ENCODE results near the gene ELOA2. TPM values are rescaled to one million over a fixed set of nuclear protein-coding genes. Genes with fewer than 3 reads are reported as not detected.
"Not testable (repeated sequence)": the region's sequence is repeated elsewhere in the genome, so short reads cannot be mapped to it uniquely, and the experiment has no call there.

The ELOA2 gene, protein sequence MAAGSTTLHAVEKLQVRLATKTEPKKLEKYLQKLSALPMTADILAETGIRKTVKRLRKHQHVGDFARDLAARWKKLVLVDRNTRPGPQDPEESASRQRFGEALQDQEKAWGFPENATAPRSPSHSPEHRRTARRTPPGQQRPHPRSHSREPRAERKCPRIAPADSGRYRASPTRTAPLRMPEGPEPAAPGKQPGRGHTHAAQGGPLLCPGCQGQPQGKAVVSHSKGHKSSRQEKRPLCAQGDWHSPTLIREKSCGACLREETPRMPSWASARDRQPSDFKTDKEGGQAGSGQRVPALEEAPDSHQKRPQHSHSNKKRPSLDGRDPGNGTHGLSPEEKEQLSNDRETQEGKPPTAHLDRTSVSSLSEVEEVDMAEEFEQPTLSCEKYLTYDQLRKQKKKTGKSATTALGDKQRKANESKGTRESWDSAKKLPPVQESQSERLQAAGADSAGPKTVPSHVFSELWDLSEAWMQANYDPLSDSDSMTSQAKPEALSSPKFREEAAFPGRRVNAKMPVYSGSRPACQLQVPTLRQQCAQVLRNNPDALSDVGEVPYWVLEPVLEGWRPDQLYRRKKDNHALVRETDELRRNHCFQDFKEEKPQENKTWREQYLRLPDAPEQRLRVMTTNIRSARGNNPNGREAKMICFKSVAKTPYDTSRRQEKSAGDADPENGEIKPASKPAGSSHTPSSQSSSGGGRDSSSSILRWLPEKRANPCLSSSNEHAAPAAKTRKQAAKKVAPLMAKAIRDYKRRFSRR
- not detected for polyA plus RNA-seq (ENCODE audit: insufficient read length)

DNA sequence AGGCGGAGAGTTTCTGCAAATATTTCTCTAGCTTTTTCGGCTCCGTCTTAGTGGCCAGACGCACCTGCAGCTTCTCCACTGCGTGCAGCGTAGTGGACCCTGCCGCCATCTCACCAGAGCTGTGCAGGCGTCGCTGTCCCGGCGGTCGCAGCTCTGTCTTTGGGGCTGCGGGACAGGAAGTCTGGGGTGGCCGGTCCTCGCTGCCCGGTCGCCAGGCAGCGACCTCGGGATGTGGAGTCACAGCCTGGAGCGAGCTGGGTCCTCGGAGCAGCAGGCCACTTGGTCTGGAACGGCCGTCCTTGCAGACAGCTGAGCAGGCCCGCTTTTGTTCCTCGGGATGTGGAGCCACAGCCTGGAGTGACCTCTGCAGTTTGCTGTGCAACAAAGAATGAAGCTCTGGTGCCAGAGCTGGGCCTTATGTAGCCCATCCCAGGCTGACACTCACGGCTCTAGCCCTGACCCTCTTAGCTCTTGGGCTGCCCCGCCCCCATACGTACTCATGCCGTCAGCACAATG, at the start of gene ELOA2:
Gene ELOA2, minus strand, starts transcription at position 466 of the 516 bp plus-strand sequence. Its CDS starts 357 bp downstream, at position 109.
- no peak for DNase-seq (ENCODE audit: low read depth)

DNA sequence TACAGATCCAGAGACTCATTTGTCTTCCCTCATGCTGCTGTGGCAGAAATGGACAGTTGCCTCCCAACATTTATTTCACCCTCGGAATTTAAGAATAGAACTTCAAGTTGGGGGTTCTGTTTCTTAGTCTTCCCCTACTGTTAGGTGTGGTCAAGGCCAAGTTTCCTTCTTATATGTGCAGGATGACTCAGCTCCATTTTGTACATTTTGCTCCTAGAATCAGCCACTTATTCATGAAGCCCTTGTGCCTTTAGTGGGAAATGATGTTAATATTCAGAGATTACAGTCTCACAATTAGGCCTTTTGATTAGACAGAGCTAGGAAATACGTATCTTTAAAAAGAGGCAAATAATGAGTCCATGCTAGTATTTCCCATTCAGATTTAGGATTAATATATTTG, 46.2 kb upstream of the ELOA2 start:
- DNase-seq (ENCODE audit: low read depth): no peak

DNA sequence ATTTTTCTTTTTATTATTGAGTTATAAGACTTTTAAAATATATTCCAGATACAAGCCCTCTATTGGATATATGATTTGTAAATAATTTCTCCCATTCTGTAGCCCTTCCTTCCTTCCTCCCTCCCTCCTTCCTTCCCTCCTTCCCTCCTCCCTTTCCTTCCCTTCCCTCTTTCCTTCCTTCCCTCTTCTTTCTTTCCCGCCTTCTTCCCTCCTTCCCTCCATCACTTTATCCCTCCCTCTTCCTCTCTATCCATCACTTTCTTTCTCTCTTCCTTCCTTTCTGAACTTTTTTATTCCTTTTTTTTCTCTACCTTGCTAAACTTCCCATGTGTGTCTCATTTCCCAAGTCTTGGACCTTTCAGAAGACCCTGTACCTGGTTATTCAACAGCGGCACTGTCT, 45.5 kb upstream of the ELOA2 start:
- DNase-seq (ENCODE audit: low read depth): no peak

DNA sequence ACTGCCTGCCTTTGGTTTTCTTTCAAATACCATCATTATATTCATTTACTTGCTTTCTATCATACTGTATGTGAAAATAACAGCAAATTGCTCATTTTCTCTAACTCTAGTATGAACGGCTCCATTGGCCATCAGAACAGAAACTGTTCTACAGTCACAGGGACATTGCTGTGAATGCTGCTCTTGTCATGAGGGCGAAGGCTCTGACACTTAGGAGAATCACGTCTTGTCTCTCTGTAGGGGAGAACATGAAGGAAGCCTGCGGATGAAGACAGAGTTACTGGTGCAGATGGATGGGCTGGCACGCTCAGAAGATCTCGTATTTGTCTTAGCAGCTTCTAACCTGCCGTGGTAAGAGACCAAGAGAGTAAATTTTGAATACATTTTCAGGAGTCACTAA, 41.7 kb upstream of the ELOA2 start:
- DNase-seq (ENCODE audit: low read depth): no peak

DNA sequence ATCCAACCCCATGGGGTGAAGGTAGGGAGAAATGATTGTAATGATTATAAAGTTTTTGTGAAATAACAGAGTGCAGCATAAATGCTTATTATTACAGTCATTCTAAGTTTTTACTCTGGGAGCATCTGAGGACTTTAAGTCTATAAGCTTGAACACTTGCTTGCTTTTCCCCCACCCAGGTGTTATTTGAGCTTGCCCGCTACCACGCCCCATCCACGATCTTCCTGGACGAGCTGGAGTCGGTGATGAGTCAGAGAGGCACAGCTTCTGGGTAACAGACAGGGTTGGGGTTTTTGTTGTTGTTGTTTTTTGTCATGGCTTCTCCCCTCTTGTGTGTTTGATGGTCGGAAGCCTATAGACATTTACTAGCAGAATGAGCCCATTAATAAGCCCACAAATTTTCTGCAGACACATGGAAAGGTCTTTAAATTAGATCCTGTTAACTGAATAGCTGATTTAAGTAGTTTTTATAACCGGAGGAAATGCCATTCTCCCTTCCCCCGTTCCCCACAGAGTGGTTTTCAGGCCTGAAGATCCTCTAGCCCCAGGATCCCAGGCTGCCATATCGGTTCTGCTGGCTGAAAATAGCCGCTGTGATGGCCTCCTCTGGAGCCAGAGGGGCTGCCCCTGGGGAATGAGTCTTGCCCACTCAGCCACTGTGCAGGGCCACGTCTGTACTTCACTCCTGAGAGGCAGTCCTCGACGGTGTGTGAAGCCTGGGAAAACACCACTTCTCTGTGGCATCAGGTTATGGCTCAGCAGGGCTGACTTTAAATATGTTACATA, 39.9 kb upstream of the ELOA2 start:
- no peak for DNase-seq (ENCODE audit: low read depth)

DNA sequence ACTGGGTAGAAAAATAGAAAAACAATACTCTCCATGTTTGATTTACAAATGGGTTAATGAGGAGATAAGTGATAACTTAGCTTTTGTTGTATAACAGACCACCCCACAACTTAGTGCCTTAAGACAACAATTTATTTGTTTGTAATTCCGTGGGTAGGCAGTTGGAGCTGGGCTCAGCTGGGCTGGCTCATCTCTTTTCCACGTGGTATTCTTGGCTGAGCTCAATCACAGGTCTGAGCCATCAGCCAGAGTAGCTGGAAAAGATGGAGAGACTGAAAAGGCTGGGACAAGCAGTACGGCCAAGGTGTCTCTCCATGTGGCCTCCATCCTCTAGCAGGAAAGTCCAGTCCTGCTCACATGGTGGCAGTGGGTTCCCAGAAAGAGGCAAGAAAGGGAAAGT, 32.2 kb upstream of the ELOA2 start:
- no peak for DNase-seq (ENCODE audit: low read depth)

DNA sequence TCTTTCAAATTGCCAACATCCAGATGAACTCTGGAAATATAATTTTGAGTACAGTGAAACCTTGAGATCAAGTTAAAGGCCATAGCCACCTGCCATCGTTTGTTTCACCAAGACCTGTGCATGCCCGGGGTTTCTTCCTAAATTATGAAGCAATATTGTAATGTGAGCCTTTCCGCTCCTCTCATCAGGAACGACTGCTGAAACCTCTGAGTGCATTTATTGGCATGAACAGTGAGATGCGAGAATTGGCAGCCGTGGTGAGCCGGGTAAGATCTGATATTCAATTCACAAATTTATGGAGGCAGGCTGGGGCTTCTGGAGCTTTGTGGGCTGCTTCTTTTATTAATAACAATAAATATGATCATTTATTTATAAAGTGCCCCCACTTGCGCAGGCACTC, 27.7 kb upstream of the ELOA2 start:
- no peak for DNase-seq (ENCODE audit: low read depth)

DNA sequence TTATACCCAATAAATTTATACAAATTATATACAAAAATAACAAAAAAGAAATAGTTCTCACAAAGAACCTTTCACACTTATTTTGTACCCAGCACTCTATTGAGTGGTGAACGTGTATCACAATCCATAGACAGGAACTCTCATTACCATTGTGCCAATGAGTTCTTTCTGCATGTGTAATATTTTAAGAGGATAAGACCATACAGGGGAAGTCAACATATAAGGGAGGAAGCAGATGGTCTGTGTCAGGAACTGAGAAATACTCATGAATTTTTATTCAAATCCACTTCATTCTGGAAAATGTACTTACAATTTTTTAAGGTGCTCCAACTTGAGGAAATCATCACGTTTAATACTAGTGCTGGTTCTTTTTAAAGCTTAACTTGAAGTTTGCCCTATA, 27.1 kb upstream of the ELOA2 start:
- no peak for DNase-seq (ENCODE audit: low read depth)

DNA sequence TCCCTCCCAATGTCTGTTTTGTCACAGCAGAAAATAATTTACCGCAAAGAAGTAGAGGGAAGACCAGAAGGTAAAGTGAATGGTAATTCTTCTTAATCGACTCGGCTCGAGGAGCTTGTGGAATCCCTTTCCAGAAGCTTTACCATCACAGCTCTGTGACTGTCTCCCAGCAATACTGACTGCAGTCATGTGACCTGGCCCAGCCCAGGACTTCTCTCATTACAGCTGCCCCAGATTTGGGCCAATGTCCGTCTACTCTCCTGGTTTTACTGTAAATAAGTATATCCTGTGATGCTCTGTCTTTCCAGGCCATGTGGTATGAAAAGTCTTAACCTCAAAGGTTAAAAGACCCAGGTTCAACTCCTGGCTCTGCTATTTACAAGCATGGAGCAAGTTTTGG, 18.9 kb upstream of the ELOA2 start:
- no peak for DNase-seq (ENCODE audit: low read depth)

DNA sequence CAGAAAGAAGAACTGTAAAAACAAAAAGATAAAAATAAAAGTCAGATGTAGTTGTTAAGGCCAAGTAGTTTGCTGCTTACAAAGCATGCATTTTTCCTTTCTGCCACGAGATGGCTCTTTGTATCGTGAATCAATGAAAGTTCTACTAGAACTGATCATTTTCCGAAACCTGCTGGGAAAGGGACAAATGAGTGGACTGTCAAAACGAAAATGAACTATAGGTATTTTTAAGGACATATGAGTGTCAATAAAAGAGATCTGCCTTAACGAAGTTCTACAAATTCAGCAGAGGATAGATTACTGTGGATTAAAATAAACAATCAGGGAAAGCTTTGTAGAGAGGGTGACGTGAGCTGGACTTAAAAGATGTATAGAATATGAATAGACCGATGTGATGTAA, 15.0 kb upstream of the ELOA2 start:
- peak; percentile 22 for DNase-seq (ENCODE audit: low read depth)

DNA sequence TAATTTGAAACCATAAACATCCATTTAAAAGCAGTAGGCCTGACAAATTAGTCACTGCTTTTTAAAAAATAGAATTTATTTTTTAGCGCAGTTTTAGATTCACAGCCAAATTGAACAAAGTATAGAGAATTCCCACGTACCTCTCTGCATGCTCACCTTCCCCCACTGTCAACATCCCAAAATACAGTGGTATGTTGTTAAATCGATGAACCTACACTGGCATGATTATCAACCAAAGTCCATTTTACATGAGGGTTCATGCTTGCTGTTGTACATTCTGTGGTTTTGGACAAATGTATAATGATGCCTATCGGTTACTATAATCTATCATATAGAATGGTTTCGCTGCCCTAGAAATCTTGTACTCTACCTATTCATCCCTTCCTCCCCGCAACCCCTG, 5.6 kb upstream of the ELOA2 start:
- no peak for DNase-seq (ENCODE audit: low read depth)

DNA sequence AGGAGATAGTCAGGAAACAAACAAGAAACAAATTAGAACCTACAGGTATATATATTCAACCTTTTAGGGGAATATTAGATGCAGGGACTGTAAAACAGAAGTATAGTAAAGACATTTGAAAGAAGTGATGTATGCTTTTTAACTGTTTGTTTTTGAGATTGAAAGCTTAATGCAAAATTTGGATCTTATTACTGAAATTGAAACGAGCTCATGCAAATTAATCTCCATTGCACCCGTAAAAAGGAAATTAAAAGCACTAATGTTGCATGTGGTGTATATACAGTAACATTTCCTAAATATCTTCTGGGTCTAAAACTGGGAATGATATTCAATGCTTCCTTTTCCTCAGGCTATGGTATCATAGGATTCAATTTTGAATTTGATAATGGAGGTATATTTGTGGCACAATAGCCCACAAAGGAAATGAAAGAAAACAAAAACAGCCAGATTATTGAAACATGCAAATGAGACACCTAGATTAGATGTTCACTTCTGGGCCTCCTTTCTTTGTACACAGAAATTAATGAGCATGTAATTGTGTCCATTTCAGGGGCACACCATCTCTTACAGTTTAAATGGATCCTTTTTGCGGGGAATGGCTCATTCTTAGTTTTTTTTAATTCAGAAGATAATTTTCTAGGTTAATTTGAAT, 1.6 kb upstream of the ELOA2 start:
- no peak for DNase-seq (ENCODE audit: low read depth)

DNA sequence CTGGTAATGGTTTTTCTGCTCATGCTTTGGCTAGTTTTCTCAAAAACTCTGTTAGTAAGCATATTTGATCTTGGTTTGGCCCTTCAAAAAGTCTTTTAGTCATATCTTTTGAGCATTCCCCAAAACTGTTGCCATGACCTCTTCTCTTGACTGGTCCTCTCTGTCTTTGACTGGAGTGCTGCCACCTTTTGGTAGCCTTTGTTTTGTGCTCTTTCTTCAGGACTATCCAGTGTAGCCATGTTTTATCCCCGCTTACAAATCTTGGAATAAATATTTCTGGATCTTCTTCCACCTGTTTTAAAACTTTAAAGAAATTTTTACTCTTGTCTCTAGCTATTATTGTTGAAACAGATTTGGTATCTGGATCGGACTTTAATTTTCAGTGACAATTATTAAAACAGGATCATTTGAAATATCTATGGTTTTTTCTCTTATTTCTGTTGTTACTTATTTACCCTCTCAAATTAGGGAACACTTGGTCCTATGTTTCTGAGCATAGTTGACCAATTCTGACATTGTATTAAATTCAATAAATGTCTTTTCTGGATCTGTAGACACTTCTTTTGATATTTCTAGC, 965 bp upstream of the ELOA2 start:
- no peak for DNase-seq (ENCODE audit: low read depth)

DNA sequence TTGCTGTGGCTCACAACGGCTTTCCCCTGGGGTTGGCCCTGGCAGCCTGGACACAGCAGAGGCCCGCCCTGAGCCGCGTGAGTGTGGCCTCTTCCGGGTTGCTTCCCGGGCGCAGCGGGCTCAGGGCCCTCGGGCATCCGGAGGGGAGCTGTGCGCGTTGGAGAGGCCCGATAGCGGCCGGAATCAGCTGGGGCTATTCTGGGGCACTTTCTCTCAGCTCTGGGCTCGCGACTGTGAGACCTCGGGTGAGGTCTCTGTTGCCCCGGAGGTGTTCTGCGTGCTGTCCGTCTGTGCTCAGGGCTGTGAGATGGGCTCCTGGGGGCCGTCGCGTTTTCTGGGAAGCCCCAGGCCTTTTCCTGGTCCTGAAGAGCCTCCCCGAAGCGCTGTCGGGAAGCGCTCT, 830 bp downstream of the ELOA2 start:
- DNase-seq (ENCODE audit: low read depth): not testable (repeated sequence)

DNA sequence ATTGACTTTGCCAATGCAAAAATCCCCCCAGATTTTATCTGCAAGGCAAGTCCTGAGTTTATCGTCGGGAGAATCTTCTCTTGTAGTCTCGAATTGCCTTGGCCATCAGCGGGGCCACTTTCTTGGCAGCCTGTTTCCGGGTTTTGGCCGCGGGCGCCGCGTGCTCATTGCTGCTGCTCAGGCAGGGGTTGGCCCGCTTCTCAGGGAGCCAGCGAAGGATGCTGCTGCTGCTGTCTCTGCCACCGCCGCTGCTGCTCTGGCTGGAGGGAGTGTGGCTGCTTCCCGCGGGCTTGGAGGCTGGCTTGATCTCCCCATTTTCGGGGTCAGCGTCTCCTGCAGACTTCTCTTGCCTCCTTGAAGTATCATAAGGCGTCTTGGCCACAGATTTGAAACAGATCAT, 2.5 kb downstream of the ELOA2 start:
- DNase-seq (ENCODE audit: low read depth): no peak

DNA sequence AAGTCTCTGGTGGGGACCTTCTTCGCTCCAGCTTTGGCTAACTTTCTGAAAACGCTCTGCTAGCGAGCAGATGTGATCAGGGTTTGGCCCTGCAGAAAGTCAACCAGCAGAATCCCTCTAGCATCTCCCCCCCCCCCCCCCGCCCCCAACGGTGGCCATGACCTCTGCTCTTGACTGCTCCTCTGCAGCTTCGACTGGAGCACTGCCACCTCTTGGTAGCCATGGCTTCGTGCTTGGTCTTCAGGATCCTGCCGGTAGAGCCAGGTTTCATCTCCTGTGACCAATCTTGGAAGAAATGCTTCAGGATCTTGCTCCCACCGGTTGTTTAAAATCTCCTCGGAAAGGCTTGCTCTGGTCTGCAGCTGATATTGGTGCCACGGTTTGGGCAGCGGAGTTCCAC, 4.5 kb downstream of the ELOA2 start:
- not testable (repeated sequence) for DNase-seq (ENCODE audit: low read depth)

DNA sequence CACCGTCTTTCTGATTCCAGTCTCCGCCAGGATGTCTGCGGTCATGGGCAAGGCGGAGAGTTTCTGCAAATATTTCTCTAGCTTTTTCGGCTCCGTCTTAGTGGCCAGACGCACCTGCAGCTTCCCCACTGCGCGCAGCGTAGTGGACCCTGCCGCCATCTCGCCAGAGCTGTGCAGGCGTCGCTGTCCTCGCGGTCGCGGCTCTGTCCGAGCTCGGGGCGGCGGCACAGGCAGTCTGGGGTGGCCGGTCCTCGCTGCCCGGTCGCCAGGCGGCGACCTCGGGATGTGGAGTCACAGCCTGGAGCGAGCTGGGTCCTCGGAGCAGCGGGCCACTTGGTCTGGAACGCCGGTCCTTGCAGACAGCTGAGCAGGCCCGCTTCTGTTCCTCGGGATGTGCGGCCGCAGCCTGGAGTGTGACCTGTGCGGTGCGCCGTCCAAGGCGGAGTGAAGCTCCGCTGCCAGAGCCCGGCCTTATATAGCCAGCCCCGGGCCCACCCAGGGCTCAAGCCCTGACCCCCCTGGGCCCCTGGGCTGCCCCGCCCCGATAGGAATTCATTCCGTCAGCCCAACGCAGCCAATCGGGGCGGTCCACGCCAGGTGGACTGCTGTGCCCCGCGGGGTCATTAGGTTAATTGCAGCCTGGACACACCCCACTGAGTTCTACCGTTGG, 5.6 kb downstream of the ELOA2 start:
- not testable (repeated sequence) for DNase-seq (ENCODE audit: low read depth)

DNA sequence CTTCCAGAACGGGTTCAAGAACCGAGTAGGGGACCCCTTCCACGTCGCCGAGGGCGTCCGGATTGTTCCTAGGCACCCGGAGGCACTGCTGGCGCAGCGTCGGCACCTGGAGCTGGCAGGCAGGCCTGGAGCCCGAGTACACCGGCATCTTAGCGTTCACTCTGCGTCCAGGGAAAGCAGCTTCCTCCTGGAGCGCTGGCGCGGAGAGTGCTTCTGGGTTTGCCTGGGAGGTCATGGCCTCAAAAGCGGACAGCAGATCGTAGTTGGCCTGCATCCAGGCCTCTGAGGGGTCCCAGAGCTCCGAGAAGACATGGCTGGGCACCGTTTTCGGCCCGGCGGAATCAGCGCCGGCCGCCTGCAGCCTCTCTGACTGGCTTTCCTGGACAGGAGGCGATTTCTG, 6.7 kb downstream of the ELOA2 start:
- not testable (repeated sequence) for DNase-seq (ENCODE audit: low read depth)

DNA sequence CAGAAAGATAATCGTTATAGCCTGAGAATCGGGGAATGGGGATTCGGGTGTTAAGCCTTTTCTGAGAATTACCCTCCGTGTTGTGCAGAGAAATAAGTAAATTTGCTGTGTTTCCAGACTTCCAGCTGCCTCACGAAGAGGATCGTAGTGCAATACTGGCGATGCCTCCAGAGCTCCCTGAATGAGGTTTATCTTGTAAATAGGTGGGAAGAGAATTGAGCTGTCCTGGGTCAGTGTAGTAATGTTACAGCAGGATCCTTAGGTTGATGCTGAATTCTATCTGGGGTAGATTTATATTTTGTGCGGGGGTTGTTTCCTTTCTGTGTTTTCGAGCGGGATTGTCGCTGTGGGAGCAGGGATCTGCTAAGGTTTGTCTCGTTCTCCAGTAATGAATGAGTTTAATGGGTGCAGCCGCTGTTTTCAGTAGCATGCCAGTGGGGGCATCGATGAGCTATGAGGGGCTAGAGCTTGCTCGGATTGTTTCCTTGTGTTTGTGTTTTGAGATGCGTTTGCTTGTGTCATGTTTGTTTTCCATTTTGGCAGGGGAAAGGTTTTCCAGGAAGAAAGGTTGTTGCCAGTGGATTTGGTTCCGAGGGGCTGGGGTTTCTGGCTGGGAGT, 9.8 kb downstream of the ELOA2 start:
- DNase-seq (ENCODE audit: low read depth): not testable (repeated sequence)

Data from forelimb muscle (tissue), 1 donor.